IMR-90 (cell line): ENCODE measurements around the gene FAM186B. TPM values are rescaled to one million over a fixed set of nuclear protein-coding genes. Genes with fewer than 3 reads are reported as not detected.

Experiments used
- ATAC-seq: fragments of 200-7000 bp; cut with Tn5 transposase; 2 replicates; pipeline ENCODE4 v1.9.1; 2020; ENCODE audit warnings: low read depth, mild to moderate bottlenecking, moderate library complexity
- BruUV-seq: library from RNA; stranded (reverse); fragments of 400-500 nt; replicated peaks from 2 replicates; lab custom pipeline; 2021; lab: Mats Ljungman, UMichigan
- CTCF ChIA-PET: fragments of 300-600 bp; formaldehyde crosslinking; extraction: SDS; loops from one replicate; lab custom pipeline; 2021; ENCODE audit warnings: antibody characterized with exemption; lab: Yijun Ruan, JAX
- POLR2A ChIA-PET: fragments of 300-600 bp; sonication (Branson Sonifier 250); formaldehyde crosslinking; loops from one replicate; lab custom pipeline; 2022; ENCODE audit warnings: antibody characterized with exemption; ENCODE audit not compliant: unreplicated experiment; lab: Charles Lee
- DNase-seq: peaks from one replicate; pipeline ENCODE4 v3.0.0; 2013
- H2AFZ ChIP-seq: replicated peaks from 2 replicates; pipeline ENCODE3; 2013; ENCODE audit warnings: low read length, mild to moderate bottlenecking; ENCODE audit not compliant: poor library complexity
- H2AK5ac ChIP-seq: 2 replicates; pipeline ENCODE4 v1.6.1; 2013; ENCODE audit warnings: low read depth, low read length, inconsistent platforms
- H2AK9ac ChIP-seq: replicated peaks from 2 replicates; pipeline ENCODE3; 2013; ENCODE audit warnings: mild to moderate bottlenecking, low read depth, low read length, moderate library complexity; ENCODE audit not compliant: poor library complexity
- H2BK120ac ChIP-seq: 2 replicates; pipeline ENCODE4 v1.6.1; 2013; ENCODE audit warnings: low read depth, low read length, inconsistent platforms
- H2BK15ac ChIP-seq: 3 replicates; pipeline ENCODE4 v1.6.1; 2013; ENCODE audit warnings: low read depth, low read length, inconsistent platforms
- H2BK20ac ChIP-seq: 2 replicates; pipeline ENCODE4 v1.6.1; 2013; ENCODE audit warnings: low read depth, mild to moderate bottlenecking, inconsistent platforms, low read length, moderate library complexity
- H2BK5ac ChIP-seq: 2 replicates; pipeline ENCODE4 v1.6.1; 2013; ENCODE audit warnings: mild to moderate bottlenecking, low read depth, low read length, inconsistent platforms; ENCODE audit not compliant: poor library complexity, severe bottlenecking
- H3K14ac ChIP-seq: replicated peaks from 2 replicates; pipeline ENCODE4 v1.6.1; 2013; ENCODE audit warnings: low read depth, low read length, inconsistent platforms
- H3K18ac ChIP-seq: 2 replicates; pipeline ENCODE4 v1.6.1; 2013; ENCODE audit warnings: low read depth, low read length, control low read depth
- H3K23ac ChIP-seq: 2 replicates; pipeline ENCODE4 v1.6.1; 2013; ENCODE audit warnings: low read depth, low read length, inconsistent platforms
- H3K27ac ChIP-seq: 2 replicates; pipeline ENCODE4 v1.5.1; 2013; ENCODE audit warnings: mild to moderate bottlenecking, control low read depth, low read length; ENCODE audit not compliant: insufficient read depth
- H3K27me3 ChIP-seq: 2 replicates; pipeline ENCODE4 v1.6.1; 2013; ENCODE audit warnings: low read length; ENCODE audit not compliant: control insufficient read depth, insufficient read depth
- H3K36me3 ChIP-seq: 2 replicates; pipeline ENCODE4 v1.6.1; 2013; ENCODE audit warnings: low read length, mixed read lengths; ENCODE audit not compliant: control insufficient read depth, insufficient read depth
- H3K4ac ChIP-seq: 2 replicates; pipeline ENCODE4 v1.6.1; 2013; ENCODE audit warnings: low read depth, low read length, inconsistent platforms
- H3K4me1 ChIP-seq: 2 replicates; pipeline ENCODE4 v1.6.1; 2013; ENCODE audit warnings: low read length, mixed read lengths; ENCODE audit not compliant: control insufficient read depth, insufficient read depth
- H3K4me2 ChIP-seq: 2 replicates; pipeline ENCODE4 v1.6.1; 2013; ENCODE audit warnings: low read depth, mild to moderate bottlenecking, control low read depth, low read length, moderate library complexity
- H3K4me3 ChIP-seq: 2 replicates; pipeline ENCODE4 v1.5.1; 2013; ENCODE audit warnings: low read depth, mild to moderate bottlenecking, control low read depth, low read length, moderate library complexity; ENCODE audit not compliant: insufficient read depth
- H3K56ac ChIP-seq: 2 replicates; pipeline ENCODE4 v1.6.1; 2013; ENCODE audit warnings: low read length, inconsistent platforms; ENCODE audit not compliant: insufficient read depth; ENCODE audit errors: extremely low read depth
- H3K79me1 ChIP-seq, 2 experiments: 2 replicates each; pipeline ENCODE4 v1.6.1; 2013; ENCODE audit warnings: low read length in 2 of 2, inconsistent platforms in 1 of 2, low read depth in 1 of 2
- H3K9ac ChIP-seq: 2 replicates; pipeline ENCODE4 v1.6.1; 2013; ENCODE audit warnings: low read depth, low read length, control low read depth
- H3K9me1 ChIP-seq: 2 replicates; pipeline ENCODE4 v1.6.1; 2013; ENCODE audit warnings: low read length, inconsistent platforms; ENCODE audit not compliant: insufficient read depth
- H3K9me3 ChIP-seq: 2 replicates; pipeline ENCODE4 v1.6.1; 2013; ENCODE audit warnings: low read length; ENCODE audit not compliant: control insufficient read depth, insufficient read depth
- H4K20me1 ChIP-seq: 2 replicates; pipeline ENCODE4 v1.6.1; 2013; ENCODE audit warnings: low read length, inconsistent platforms; ENCODE audit not compliant: insufficient read depth
- H4K5ac ChIP-seq: 2 replicates; pipeline ENCODE4 v1.6.1; 2013; ENCODE audit warnings: mild to moderate bottlenecking, low read depth, low read length, control low read depth
- H4K8ac ChIP-seq, 2 experiments: 2 replicates each; pipeline ENCODE4 v1.6.1; 2013; ENCODE audit warnings: low read depth in 2 of 2, low read length in 2 of 2, control low read depth in 1 of 2, inconsistent platforms in 1 of 2
- H4K91ac ChIP-seq: 2 replicates; pipeline ENCODE4 v1.6.1; 2013; ENCODE audit warnings: low read depth, low read length, inconsistent platforms; ENCODE audit not compliant: insufficient read depth
- BHLHE40 ChIP-seq: fragments of 150-350 bp; IDR thresholded peaks from 2 replicates; pipeline ENCODE4 v1.6.1; 2016; ENCODE audit warnings: mild to moderate bottlenecking, low read depth, low read length
- CEBPB ChIP-seq: IDR thresholded peaks from 2 replicates; pipeline ENCODE4 v1.6.1; 2012; ENCODE audit warnings: low read depth, low read length, improper control_type of control experiment
- CHD1 ChIP-seq: IDR thresholded peaks from 2 replicates; pipeline ENCODE4 v1.6.1; 2012; ENCODE audit warnings: low read depth, low read length, improper control_type of control experiment
- FOS ChIP-seq: fragments of 150-350 bp; IDR thresholded peaks from 2 replicates; pipeline ENCODE4 v1.6.1; 2016; ENCODE audit warnings: low read depth, low read length
- MAFK ChIP-seq: IDR thresholded peaks from 2 replicates; pipeline ENCODE4 v1.6.1; 2012; ENCODE audit warnings: low read depth, low read length, improper control_type of control experiment
- MAZ ChIP-seq: IDR thresholded peaks from 2 replicates; pipeline ENCODE4 v1.6.1; 2012; ENCODE audit warnings: low read depth, mild to moderate bottlenecking, low read length, improper control_type of control experiment, moderate library complexity, borderline replicate concordance
- MXI1 ChIP-seq: IDR thresholded peaks from 2 replicates; pipeline ENCODE4 v1.6.1; 2012; ENCODE audit warnings: low read depth, mild to moderate bottlenecking, low read length, moderate library complexity, borderline replicate concordance
- NFE2L2 ChIP-seq: fragments of 150-350 bp; IDR thresholded peaks from 2 replicates; pipeline ENCODE4 v1.6.1; 2016; ENCODE audit warnings: low read depth, mild to moderate bottlenecking, low read length
- POLR2A ChIP-seq: IDR thresholded peaks from 2 replicates; pipeline ENCODE4 v1.6.1; 2012; ENCODE audit warnings: mild to moderate bottlenecking, low read depth, low read length
- RAD21 ChIP-seq: IDR thresholded peaks from 2 replicates; pipeline ENCODE4 v1.6.1; 2012; ENCODE audit warnings: low read length, improper control_type of control experiment
- RCOR1 ChIP-seq: IDR thresholded peaks from 2 replicates; pipeline ENCODE4 v1.6.1; 2012; ENCODE audit warnings: mild to moderate bottlenecking, low read length, improper control_type of control experiment; ENCODE audit not compliant: insufficient replicate concordance
- RFX5 ChIP-seq: IDR thresholded peaks from 2 replicates; pipeline ENCODE4 v1.8.0; 2012; ENCODE audit warnings: low read depth, mild to moderate bottlenecking, low read length, moderate library complexity
- SMC3 ChIP-seq: fragments of 150-350 bp; IDR thresholded peaks from 2 replicates; pipeline ENCODE4 v1.6.1; 2016; ENCODE audit warnings: low read depth, mild to moderate bottlenecking, antibody characterized with exemption, low read length, moderate library complexity
- WGBS, 2 experiments: methylation state at CpG; one replicate each; pipeline versions ENCODE4 v1.1.5 to v1.1.7; 2013; ENCODE audit warnings: missing lambda C conversion rate in 2 of 2; ENCODE audit not compliant: insufficient read length in 1 of 2; ENCODE audit errors: extremely low coverage in 2 of 2; 5-methylcytosine and 5-hydroxymethylcytosine counted together
- dilution Hi-C: fragments of 300-500 bp; cut with HindIII; formaldehyde crosslinking; loops from one replicate; pipeline ENCODE4 v1.14.3; 2018; ENCODE audit warnings: low sequenced_read_pairs; ENCODE audit not compliant: unreplicated experiment
- in situ Hi-C: fragments of 300-500 bp; cut with MboI; formaldehyde crosslinking; loops from 3 replicates; pipeline ENCODE4 v1.14.3; 2019; ENCODE audit warnings: low sequenced_read_pairs, inconsistent platforms, mixed read lengths
- intact Hi-C: fragments of 100-400 bp; cut with micrococcal nuclease; formaldehyde crosslinking; loops from 2 replicates; pipeline ENCODE4 v1.10.0; 2022
- polyA plus RNA-seq, 3 experiments: library from polyadenylated mRNA; depleted of rRNA; stranded (reverse); fragments of >200 nt; gene quantifications; 2 replicates each; pipeline ENCODE4 v1.2.3, GENCODE V29; 2012; ENCODE audit warnings: low replicate concordance in 1 of 3
- total RNA-seq: library from RNA; depleted of rRNA; stranded (reverse); fragments of >200 nt; gene quantifications from 2 replicates; pipeline ENCODE4 v1.2.3, GENCODE V29; 2012
- TF ChIP-seq, protein P1 (sequence below): fragments of 150-350 bp; IDR thresholded peaks from 2 replicates; pipeline ENCODE4 v1.6.1; 2016; ENCODE audit warnings: low read depth, mild to moderate bottlenecking, low read length, moderate library complexity, borderline replicate concordance
- TF ChIP-seq, protein P2 (sequence below): conservative IDR thresholded peaks from 2 replicates; pipeline ENCODE4 v1.5.1; 2012; ENCODE audit warnings: mild to moderate bottlenecking, low read depth, low read length, improper control_type of control experiment
- TF ChIP-seq, protein P3 (sequence below): fragments of 150-350 bp; IDR thresholded peaks from 2 replicates; pipeline ENCODE4 v1.6.1; 2017; ENCODE audit warnings: mild to moderate bottlenecking, antibody characterized with exemption, low read length, low read depth

FAM186B gene
- total and polyA plus RNA-seq, 2 of the 4 experiments (the other 2 are of a cell fraction) = 0.10 to 0.18 TPM

DNA sequence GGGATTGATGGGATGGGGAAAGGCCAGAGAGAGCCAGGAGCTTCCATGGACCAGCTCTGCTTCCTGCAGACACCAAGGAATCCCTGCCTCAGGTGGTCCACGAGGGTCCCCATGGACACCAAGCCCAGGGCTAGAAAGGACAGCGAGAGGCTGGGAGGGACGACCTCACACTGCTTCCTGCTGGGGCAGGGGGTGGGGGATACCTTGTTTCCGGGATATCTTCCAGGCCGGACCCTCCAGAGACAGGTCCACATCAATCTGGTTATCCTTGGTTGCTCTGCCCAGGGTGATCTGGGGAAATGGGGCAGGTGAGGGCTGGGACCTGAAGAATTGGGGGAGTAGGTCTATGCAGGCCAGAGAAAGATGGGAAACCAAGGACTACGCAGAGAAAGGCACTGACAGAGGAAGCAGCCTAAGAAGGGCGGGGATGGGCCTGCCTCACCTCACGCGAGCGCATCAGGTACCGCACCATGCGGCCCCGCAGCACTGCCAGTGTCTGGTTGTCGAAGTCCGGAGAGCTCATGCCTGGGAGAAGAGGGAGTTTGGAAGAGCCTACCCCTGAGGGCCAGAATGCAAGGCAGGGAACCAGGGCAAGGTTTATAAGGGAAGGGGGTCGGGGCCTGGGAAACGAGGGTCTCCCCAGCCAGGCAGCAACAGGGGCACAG is 46.3 kb downstream of the FAM186B start:
- Histone ChIP-seq H3K4me2 (no peak overlapping the region), H4K91ac (no peak overlapping the region), H3K4me3 (no peak overlapping the region), H3K14ac (no peak overlapping the region), H2BK15ac (no peak overlapping the region), H2BK5ac (no peak overlapping the region), H3K79me1 (no peaks in the 10 kb centered on the region), H2AFZ (no peak overlapping the region), H3K27me3 (no peaks in the 10 kb centered on the region), H4K5ac (no peak overlapping the region), H4K20me1 (no peaks in the 10 kb centered on the region), H3K9me3 (no peaks in the 10 kb centered on the region), H3K27ac (no peak overlapping the region), H2AK5ac (no peak overlapping the region), H4K8ac (no peak overlapping the region), H3K4me1 (no peaks in the 10 kb centered on the region), H3K23ac (no peak overlapping the region), H3K4ac (no peak overlapping the region), H3K9ac (no peak overlapping the region), H2BK20ac (no peak overlapping the region), H3K9me1 (no peaks in the 10 kb centered on the region), H3K18ac (no peak overlapping the region), H3K36me3 (peaks cover 56% of the 10 kb centered on the region), H2BK120ac (no peak overlapping the region), H3K56ac (no peak overlapping the region), H2AK9ac (no peak overlapping the region)
- POLR2A ChIA-PET = interaction anchor here (0.6 kb wide), 1 partner anchor 8 kb away, joined by 9 read pairs; no protein-coding TSS in a partner anchor
- BruUV-seq = no TSS peak
- in situ Hi-C loops (no loop called here), dilution Hi-C loops (no loop called here), intact Hi-C loops (no loop called here)
- WGBS, 2 experiments = 92% methylated on average over 7 of the region's 17 CpGs; no CpG with 5 or more reads in 1 of the 2 experiments
- ATAC-seq = no peak
- no peak for DNase-seq
- TF ChIP-seq CHD1 (no peak), CEBPB (no peak), BHLHE40 (no peak), NFE2L2 (no peak), MXI1 (no peak), RAD21 (no peak), FOS (no peak), MAZ (no peak), MAFK (no peak), RFX5 (no peak), SMC3 (no peak), RCOR1 (no peak), POLR2A (no peak)
- TF ChIP-seq, protein P1, sequence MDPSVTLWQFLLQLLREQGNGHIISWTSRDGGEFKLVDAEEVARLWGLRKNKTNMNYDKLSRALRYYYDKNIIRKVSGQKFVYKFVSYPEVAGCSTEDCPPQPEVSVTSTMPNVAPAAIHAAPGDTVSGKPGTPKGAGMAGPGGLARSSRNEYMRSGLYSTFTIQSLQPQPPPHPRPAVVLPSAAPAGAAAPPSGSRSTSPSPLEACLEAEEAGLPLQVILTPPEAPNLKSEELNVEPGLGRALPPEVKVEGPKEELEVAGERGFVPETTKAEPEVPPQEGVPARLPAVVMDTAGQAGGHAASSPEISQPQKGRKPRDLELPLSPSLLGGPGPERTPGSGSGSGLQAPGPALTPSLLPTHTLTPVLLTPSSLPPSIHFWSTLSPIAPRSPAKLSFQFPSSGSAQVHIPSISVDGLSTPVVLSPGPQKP = no peak
- TF ChIP-seq, protein P2, sequence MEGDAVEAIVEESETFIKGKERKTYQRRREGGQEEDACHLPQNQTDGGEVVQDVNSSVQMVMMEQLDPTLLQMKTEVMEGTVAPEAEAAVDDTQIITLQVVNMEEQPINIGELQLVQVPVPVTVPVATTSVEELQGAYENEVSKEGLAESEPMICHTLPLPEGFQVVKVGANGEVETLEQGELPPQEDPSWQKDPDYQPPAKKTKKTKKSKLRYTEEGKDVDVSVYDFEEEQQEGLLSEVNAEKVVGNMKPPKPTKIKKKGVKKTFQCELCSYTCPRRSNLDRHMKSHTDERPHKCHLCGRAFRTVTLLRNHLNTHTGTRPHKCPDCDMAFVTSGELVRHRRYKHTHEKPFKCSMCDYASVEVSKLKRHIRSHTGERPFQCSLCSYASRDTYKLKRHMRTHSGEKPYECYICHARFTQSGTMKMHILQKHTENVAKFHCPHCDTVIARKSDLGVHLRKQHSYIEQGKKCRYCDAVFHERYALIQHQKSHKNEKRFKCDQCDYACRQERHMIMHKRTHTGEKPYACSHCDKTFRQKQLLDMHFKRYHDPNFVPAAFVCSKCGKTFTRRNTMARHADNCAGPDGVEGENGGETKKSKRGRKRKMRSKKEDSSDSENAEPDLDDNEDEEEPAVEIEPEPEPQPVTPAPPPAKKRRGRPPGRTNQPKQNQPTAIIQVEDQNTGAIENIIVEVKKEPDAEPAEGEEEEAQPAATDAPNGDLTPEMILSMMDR = no peak
- TF ChIP-seq, protein P3, sequence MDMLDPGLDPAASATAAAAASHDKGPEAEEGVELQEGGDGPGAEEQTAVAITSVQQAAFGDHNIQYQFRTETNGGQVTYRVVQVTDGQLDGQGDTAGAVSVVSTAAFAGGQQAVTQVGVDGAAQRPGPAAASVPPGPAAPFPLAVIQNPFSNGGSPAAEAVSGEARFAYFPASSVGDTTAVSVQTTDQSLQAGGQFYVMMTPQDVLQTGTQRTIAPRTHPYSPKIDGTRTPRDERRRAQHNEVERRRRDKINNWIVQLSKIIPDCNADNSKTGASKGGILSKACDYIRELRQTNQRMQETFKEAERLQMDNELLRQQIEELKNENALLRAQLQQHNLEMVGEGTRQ = no peak
- CTCF ChIA-PET = no interaction called here
